ENCODE data around the gene APOL6.

APOL6 gene, protein sequence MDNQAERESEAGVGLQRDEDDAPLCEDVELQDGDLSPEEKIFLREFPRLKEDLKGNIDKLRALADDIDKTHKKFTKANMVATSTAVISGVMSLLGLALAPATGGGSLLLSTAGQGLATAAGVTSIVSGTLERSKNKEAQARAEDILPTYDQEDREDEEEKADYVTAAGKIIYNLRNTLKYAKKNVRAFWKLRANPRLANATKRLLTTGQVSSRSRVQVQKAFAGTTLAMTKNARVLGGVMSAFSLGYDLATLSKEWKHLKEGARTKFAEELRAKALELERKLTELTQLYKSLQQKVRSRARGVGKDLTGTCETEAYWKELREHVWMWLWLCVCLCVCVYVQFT

DNA sequence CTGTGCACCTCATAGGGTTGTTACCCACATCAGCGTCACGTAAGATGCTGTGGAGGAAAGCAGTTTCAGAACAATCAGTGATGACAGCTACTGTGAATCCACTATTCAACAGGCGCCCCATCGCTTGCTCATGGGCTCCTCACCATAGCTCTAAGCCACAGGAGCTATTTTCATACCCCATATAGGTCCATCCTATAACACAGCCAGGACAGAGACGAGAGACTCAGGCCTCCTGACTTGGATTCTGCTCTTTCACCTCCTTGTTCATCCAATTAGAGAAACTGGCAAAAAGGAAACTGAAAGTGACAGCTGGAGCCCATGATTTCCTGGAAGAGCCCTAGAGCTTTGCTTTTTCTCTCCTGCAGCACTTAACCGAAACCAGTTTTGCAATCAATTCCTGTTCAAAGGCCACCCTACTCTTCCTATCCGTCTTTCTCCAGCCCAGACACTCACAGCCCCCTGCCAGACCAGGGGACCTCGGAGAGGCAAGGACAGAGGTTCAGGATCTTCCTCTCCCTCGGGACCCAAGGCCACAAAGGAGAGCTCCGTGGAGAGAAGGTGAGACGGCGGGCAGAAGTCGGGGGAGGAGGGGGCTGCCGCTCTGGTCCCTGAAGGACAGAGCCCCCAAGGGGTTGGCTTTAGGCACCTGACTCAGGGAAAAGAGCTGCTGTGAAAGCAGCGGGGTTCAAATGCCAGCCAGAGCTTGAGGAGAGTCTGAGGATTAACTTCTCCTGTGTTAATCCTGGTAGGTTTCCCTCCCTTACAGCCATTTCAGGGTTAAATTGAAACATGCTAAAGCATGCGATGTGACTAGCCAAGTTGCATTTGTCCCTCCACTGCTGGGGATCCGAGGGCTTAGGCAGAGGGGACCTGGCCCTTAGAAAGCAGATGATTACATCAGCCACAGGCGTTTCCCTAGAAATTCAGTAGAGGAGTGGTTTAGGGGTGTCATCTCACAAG lies at the start of gene APOL6:
Gene APOL6, plus strand, starts transcription at position 381 of the 960 bp plus-strand sequence. CDS start 7,980 bp downstream, outside the sequence.
- DNase-seq: no peak

DNA sequence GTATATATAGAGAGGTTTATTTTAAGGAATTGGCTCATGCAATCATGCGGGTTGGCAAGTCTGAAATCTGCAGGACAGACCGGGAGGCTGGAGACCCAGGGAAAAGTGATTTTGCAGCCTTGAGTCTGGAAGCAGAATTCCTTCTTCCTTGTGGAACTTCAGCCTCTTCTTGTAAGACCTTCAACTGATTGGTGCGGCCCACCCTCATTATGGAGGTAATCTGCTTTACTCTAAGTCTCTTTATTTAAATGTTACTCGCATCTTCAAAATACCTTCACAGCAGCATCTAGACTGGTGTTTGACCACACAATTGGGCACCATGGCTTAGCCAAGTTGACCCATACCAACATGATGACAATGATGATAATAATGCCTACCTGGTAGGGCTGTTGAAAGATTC lies 48.9 kb upstream of the APOL6 start:
- DNase-seq: no peak

DNA sequence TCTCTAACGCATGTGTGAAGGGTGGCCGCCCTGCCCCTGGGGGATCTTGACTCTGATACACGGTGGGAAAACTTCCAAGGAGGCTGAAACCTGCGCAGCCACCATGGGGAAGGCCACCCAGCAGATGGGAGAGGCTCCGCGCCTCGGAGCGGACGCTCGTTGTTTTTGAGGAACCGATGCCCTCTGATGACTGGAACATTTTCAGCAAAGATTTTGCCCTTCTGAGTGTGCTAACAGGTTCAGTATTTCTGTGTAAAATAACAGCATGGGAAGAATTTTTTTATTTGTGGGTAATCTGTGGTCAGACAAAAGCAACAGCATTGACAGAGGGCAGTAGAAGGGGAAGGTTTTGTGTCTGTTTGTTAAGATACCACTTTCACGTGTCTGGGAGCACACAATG lies 47.8 kb upstream of the APOL6 start:
- no peak for DNase-seq

DNA sequence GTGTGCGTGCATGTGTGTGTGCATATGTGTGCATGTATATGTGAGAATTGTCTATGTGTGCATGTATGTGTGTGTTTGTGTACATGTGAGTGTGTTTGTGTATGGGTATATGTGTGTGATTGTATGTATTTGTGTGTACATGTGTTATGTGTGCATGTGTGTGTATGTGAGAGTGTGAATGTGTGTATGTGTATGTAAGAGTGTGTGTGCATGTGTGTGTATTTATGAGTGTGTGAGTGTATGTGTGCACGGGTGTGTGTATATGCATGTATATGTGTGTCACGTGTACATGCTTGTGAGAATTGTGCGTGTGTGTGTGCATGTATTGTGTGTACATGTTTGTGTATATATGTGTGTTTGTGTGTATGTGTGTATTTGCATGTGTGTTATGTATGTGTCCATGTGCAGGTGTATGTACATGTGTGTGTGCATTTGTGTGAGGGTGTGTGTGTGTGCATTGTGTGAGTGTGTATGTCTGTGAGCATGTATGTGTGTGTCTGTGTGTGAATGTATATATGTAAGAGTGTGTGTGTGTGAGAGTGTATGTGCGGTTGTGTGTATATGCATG lies 47.1 kb upstream of the APOL6 start:
- DNase-seq: no peak

DNA sequence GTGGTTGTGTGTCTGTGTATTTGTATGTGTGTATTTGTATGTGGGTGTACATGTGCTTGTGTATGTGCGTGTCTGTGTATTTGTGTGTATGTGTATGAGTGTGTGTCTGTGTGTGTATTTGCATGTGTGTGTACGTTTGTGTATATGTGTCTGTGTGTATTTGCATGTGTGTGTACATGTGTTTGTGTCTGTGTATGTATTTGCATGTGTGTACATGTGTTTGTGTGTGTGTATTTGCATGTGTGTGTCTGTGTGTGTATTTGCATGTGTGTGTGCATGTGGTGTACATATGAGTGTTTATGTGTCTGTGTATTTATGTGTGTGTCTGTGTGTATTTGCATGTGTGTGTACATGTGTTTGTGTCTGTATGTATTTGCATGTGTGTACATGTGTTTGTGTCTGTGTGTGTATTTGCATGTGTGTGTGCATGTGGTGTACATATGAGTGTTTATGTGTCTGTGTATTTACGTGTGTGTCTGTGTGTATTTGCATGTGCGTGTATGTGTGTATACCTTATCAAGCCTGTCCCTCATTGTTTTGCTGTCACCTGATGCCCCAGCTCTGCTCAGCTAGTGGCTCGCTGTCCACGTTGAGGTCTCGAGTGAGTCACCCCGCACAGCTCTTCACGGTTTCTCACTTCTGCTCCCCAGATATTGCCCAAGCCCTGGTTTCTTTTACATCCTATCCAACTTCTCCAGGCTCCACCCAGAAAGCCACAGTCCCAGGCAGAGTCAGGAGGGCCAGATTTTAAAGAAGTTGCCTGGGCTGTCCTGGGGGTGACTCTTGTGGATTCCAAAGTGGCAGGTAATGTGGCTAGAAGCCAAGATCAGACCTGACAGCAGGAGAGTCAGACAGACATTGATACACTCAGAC lies 46.3 kb upstream of the APOL6 start:
- no peak for DNase-seq

DNA sequence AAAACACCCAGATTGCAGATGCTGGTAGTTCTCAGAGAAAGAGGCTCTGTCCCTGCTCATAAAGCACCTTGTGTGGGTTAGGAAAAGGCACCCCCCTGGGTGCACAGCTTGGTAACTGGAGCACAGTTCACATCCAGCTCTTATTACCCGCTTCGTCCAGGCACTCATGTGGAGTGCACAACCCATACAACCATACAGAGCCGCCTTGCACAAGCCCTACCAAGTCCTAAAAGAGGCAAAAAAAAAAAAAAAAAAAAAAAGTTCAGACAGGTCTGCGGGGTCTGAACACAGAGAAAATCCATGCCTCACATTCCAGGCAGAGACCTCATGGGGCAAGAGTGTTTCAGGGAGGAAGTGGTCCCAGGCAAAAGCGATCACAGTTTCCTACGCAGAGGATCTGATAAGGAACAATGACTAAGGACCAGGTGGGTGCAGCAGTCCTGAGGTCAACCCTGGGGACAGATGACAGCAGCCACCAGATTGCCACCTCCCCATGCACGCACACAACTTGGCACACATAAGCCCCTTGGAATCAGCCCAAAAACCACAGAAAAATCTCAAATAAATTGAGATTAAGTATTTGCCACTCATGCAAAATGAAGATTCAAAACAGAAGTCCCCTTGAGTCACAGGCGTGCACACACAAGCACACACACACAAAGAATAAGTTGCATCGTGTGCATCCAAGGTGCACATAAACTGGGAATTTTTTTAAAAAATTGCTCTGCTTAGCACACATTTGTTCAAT lies 43.5 kb upstream of the APOL6 start:
- no peak for DNase-seq

DNA sequence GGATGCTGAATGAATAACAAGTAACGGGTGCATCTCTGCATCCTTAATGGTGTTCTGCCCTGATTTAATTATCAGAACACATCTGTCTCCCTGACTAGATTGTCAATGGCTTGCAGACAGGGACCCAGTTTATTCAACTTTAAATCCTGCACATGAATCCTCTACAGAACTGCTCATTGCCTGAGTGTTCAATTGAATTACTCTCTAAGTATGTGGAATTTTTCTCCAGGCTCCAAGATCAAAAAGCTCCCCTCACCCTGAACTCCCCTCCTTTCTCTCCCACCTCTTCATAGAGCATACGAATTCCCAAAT lies 42.9 kb upstream of the APOL6 start:
- no peak for DNase-seq

DNA sequence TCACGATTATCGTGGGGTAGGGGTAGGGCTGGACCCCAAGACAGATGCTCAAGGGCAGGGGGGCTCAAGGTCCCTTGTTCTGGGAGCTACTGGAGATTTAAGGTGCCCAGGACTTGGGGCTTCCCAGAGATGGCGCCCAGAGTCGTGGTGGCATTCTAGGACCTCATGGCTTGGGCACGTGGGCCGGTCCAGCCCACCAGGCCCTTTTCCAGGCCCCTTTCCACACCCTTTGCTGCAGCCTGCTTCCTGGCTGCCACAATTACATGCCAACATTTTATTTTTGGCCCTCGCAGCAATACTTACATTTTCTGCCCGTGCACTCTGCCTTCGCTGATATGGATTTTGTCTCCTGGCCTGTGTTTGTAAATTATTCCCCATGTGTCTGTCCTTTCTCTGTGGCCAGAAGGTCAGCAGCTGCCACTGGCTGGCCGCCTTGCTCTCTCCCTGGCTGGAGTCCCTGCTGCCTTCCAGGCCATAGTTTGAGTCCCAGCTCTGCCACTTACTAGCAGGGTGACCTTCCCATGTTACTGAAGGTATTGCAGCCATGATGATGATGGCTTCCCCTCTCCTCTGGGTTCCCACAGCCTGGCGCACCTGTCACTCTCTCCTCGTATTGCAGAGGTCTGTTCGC lies 42.3 kb upstream of the APOL6 start:
- DNase-seq: no peak

DNA sequence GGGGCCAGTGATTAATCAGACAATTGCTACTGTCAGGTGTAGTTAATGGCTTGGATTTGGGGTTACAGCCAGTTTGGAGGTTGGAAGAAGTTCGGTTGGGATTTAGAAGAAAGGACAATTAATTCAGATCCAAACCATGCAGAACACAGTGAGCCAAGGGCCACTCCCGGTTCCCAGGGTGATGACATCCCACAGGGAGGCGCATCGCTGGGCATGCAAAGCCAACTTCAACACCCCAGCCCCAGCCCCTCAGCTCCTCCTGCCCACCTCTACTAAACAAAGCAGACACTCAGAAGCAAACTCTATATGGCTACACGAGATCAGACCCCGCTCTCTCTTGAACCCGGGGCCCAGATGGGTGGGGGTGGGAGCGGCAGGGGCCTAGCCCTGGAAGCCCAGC lies 41.3 kb upstream of the APOL6 start:
- DNase-seq: no peak

DNA sequence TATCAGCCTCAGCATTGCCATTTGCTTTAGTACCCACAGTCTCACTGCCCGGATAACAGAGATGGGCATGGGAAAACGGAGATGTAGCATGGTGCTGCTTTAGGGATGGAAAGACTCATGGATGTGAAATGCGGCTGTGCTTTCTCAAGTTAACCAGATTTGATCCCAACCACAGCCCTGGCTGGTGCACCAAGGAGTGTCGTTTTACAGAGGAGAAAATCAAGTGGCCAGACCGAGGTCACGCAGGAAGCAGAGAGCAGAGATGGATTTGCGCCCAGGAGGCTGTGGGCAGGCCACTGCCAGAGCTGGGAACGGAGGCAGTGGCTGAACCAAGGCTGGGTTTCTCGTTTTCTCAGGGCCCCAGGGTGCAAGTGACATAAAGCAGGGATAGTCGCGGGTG lies 40.2 kb upstream of the APOL6 start:
- no peak for DNase-seq

DNA sequence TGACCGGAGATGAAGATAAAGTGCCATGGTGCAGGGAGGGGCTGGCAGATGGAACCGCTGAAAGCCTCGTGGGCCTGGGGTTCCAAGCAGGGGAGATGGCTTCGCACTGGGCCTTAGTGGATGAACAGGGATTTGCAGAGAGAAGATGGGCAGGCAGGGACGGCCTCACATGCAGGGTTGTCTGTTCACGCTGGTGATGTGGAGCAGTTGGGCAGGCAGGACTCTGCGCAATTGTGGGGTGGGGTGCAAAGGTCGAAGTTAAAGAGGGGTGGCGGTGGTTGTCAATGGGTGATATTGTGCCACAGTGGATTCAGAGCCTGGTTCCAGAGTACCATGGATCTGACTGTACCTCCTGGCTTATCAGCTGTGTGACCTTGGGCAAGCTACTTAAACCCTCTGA lies 39.0 kb upstream of the APOL6 start:
- DNase-seq: no peak

DNA sequence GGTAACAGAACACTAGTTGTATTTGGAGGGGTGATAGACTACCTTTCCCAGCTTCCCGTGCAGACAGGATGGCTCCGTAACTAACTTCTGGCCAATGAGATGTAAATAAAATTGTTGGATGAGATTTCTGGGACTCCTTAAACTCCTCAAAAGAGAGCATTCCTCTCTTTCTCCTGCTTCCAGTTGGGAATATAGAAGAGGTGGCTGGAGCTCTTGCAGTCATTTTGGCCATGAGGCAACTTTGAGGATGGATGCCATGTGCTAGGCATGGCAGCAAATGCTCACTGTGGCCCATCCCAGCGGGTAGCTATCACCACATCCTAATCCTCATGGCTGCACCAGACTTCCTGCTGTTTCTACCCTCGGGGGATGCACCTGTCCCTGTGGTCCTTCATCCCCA lies 38.5 kb upstream of the APOL6 start:
- DNase-seq: no peak

DNA sequence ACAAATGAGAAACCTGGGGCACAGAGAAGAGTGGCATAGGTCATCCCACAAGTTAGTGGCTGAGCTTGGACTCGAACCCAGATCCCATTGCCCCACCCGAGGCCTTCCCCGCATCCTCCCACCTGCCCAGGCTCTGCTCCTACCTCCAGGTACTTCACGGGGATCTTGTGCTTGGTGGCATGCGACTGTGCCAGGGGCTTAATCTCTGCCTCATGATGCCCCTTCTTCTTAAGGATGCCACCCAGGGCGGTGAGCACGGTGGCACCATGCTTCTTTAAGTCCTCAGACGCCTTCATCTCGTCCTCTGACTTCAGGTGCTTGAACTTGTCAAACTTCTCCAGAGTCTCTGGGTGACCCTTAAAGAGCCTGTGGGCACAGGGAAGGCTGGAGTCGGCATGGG lies 37.5 kb upstream of the APOL6 start:
- DNase-seq: no peak

DNA sequence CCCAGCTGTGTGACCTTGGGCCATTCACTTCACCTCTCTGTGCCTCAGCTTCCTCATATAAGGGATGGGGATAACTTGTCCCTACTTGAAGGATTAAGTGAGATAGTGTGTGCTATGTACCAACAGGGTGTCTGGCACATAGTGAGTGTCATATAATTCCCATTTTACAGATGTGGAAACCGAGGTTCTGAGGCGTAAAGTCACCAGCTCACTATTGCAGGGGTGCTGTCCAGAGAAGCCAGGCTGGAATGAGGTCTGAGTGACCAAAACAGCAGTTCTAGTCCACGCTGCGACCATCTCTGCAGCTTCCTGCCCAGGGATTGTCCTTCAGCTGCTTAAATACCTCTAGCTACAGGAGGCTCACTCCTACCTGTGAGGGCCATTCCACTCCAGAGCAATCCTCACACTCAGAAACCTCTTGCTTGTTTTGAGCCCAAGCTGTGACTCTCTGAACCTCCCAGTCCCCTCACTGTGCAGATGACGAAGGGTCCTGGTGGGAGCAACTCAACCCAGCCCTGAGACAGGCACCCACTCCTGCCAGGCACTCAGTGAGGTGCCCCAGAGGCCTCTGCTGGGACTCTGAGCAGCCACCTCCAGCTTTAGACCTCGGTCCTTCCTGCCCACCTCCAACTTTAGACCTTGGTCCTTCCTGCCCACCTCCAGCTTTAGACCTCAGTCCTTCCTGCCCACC lies 36.9 kb upstream of the APOL6 start:
- DNase-seq: no peak

DNA sequence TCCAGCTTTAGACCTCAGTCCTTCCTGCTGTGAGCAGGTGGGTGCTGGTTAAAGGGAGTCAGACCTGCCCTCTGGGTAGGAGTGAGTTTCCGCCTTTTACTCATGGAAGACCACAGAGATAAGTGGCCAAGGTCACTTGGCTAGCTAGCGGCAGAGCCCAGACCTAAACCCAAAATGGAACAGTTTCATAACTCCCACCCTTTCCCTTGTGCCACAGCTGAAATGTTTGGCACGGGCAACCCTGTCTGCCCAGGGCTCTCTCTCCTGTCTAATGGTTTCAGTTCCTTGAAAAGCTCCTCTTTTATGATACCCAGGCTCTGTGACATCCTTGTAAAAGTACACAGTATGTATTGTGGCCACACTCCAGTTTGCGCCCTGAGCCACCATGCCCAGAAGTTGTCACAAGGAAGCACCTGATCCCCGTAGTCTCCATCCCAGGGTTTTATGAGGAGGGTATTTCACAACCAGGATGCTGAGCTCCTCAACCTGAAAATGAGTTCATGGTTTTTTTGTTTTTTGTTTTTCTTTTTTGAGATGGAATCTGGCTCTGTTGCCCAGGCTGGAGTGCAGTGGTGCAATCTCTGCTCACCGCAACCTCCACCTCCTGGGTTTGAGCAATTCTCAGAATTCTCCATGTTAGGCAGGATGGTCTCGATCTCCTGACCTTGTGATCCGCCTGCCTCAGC lies 36.2 kb upstream of the APOL6 start:
- DNase-seq: no peak

DNA sequence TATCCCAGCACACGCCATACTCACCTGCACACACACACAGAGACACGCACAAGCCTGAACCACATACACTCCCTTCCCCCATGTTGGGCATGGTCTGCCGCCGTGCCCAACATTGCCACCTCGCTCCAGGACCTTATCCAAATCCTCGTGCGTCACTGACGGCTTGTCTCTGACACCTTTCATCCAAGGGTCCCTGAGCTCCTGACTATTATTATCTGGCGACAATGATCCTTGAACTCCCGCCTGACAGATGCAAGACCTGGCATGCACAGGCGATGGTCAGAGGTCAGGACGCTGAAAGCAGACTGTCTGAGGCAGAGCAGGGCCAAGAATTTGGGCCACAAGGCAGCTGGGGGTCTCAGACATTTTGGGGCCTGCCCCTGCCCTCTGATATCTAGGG lies 35.3 kb upstream of the APOL6 start:
- DNase-seq: no peak

DNA sequence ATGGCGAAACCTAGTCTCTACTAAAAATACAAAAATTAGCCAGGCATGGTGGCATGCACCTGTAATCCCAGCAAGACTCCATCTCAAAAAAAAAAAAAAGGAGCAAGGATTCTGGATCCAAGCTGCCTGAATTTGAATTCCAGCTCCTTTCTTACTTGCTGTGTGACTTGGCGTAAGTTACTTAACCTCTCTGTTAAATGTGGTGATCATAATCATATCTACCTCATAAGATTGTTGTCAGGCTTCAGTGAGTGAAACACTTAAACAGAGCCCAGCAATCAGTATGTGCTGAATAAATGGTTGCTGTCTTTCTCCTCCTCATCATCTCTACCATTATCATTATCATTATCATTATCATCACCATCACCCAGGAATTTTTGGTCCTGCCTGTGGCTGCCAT lies 33.8 kb upstream of the APOL6 start:
- DNase-seq: no peak

DNA sequence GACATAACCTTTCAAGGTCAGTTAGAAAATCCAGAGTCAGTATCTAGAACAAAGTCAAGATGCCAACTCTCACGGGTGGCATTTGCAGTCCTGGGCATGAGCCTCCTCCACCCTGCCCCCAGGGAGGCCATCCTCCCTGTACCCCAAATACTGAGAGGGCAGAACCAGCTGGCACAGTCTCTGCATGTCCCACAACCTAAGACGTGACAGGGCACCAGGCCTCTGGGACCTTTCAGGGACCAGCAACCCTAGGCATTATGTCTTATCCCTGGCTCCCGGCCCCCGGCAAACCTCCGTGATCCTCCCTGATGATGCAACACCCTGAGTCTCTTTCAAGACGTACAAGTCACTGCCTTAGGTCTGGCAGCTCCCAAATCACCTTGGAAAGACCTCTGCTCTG lies 33.1 kb upstream of the APOL6 start:
- DNase-seq: no peak

DNA sequence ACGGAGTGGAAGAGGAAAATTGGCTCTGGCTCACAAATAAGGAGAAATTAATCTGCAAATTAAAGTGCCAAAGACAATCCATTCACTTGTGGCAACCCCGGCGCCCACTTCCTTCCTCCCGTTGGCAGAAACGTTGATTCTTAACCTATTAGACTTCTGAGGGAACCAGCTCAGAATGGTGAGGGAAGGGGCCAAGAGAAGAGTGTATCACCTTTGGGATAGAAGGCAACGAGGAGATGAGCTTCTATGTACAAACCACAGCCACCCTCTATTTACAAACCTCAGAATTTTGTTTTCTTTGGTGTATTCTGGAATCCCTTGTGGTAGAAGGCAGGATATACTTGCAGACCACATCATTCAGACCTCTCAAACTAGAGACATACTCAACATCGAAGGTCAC lies 32.2 kb upstream of the APOL6 start:
- no peak for DNase-seq

DNA sequence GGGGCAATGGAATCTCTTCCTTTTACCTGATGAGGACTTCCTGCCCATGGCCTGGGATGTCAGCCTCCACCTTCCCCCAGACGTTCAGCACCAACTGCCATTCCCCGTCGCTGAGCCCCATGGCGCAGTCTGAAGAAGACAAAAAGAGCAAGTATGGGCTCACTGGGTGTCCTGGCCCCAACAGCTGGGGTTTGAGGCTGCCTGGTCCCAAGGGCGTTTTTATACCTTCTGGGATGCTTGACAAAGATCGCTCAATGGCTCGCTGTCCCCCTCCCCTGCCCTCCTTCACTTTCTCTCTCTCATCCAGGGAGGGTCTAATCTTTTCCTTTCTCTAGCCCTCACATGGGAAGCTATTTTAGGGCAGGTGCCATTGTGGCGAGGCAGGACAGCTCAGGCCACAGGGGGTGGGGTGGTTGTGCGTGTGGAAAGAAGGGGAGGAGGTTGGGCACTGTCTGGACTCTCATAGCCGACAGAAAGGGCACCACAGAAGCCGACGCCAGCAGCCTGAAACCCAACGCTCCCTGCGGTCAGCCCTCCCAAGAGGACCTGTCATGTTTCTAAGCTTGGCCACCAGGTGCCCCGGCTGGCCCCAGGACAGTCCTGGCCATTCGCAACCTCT lies 31.0 kb upstream of the APOL6 start, which contains the start of gene MB:
Gene MB, minus strand, starts transcription at position 193 of the 619 bp plus-strand sequence. Its CDS starts 72 bp downstream, at position 121.
- DNase-seq: no peak
